ENCODE results near the gene IFNA6.

IFNA6 gene

GRCh38 chr9:21322911-21323461 lies 27.7 kb downstream of the IFNA6 start:
- H3K4me3 ChIP-seq (ENCODE audit: low read depth, low read length): no peak overlapping the region
- H3K9me3 ChIP-seq (ENCODE audit: control insufficient read depth, insufficient read depth, low read depth, low read length): no peaks in the 10 kb centered on the region
- no peaks in the 10 kb centered on the region for H3K4me1 ChIP-seq (ENCODE audit: control insufficient read depth, insufficient read depth, low read length)
- ChIA-PET CTCF (interaction anchor here (0.9 to 6.1 kb wide), 9 partner anchors 69 to 984 kb away, joined by 3 to 64 read pairs (median 8); no protein-coding TSS in a partner anchor), POLR2A (no interaction called here)
- no peak overlapping the region for H3K27ac ChIP-seq (ENCODE audit: extremely low read depth, low read depth, low read length)
- TF ChIP-seq ZNF623 (tag by site-specific recombination; IDR thresholded peaks at IDR 0.05) (no peak), PRDM1 (tag by site-specific recombination; IDR thresholded peaks at IDR 0.05) (no peak), ZNF433 (tag by site-specific recombination; IDR thresholded peaks at IDR 0.05; ENCODE audit: low read depth) (no peak), ZNF2 (tag by site-specific recombination; IDR thresholded peaks at IDR 0.05) (no peak), ZNF416 (tag by site-specific recombination; IDR thresholded peaks at IDR 0.05) (no peak), GFI1B (tag by site-specific recombination; IDR thresholded peaks at IDR 0.05) (no peak), YY1 (tag by site-specific recombination; IDR thresholded peaks at IDR 0.05) (no peak), ZNF202 (tag by site-specific recombination; IDR thresholded peaks at IDR 0.05; ENCODE audit: borderline replicate concordance) (no peak), GLIS1 (tag by site-specific recombination; IDR thresholded peaks at IDR 0.05) (no peak), ZNF239 (tag by site-specific recombination; IDR thresholded peaks at IDR 0.05) (no peak), ZNF596 (tag by site-specific recombination; IDR thresholded peaks at IDR 0.05) (no peak), ZNF362 (tag by site-specific recombination; IDR thresholded peaks at IDR 0.05) (no peak), ZNF146 (tag by site-specific recombination; IDR thresholded peaks at IDR 0.05) (no peak), ZNF580 (tag by site-specific recombination; IDR thresholded peaks at IDR 0.05) (no peak), ZNF76 (tag by site-specific recombination; IDR thresholded peaks at IDR 0.05; ENCODE audit: borderline replicate concordance, low read depth) (no peak), ZBTB1 (tag by site-specific recombination; IDR thresholded peaks at IDR 0.05) (no peak)
- TF ChIP-seq, protein P1, sequence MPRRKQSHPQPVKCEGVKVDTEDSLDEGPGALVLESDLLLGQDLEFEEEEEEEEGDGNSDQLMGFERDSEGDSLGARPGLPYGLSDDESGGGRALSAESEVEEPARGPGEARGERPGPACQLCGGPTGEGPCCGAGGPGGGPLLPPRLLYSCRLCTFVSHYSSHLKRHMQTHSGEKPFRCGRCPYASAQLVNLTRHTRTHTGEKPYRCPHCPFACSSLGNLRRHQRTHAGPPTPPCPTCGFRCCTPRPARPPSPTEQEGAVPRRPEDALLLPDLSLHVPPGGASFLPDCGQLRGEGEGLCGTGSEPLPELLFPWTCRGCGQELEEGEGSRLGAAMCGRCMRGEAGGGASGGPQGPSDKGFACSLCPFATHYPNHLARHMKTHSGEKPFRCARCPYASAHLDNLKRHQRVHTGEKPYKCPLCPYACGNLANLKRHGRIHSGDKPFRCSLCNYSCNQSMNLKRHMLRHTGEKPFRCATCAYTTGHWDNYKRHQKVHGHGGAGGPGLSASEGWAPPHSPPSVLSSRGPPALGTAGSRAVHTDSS (tag by site-specific recombination; IDR thresholded peaks at IDR 0.05): no peak
- TF ChIP-seq, protein P2, sequence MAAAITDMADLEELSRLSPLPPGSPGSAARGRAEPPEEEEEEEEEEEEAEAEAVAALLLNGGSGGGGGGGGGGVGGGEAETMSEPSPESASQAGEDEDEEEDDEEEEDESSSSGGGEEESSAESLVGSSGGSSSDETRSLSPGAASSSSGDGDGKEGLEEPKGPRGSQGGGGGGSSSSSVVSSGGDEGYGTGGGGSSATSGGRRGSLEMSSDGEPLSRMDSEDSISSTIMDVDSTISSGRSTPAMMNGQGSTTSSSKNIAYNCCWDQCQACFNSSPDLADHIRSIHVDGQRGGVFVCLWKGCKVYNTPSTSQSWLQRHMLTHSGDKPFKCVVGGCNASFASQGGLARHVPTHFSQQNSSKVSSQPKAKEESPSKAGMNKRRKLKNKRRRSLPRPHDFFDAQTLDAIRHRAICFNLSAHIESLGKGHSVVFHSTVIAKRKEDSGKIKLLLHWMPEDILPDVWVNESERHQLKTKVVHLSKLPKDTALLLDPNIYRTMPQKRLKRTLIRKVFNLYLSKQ (tag by site-specific recombination; IDR thresholded peaks at IDR 0.05; ENCODE audit: borderline replicate concordance): no peak
- TF ChIP-seq, protein P3, sequence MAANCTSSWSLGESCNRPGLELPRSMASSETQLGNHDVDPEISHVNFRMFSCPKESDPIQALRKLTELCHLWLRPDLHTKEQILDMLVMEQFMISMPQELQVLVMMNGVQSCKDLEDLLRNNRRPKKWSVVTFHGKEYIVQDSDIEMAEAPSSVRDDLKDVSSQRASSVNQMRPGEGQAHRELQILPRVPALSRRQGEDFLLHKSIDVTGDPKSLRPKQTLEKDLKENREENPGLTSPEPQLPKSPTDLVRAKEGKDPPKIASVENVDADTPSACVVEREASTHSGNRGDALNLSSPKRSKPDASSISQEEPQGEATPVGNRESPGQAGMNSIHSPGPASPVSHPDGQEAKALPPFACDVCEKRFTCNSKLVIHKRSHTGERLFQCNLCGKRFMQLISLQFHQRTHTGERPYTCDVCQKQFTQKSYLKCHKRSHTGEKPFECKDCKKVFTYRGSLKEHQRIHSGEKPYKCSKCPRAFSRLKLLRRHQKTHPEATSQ (tag by site-specific recombination; IDR thresholded peaks at IDR 0.05): no peak
- TF ChIP-seq, protein P4, sequence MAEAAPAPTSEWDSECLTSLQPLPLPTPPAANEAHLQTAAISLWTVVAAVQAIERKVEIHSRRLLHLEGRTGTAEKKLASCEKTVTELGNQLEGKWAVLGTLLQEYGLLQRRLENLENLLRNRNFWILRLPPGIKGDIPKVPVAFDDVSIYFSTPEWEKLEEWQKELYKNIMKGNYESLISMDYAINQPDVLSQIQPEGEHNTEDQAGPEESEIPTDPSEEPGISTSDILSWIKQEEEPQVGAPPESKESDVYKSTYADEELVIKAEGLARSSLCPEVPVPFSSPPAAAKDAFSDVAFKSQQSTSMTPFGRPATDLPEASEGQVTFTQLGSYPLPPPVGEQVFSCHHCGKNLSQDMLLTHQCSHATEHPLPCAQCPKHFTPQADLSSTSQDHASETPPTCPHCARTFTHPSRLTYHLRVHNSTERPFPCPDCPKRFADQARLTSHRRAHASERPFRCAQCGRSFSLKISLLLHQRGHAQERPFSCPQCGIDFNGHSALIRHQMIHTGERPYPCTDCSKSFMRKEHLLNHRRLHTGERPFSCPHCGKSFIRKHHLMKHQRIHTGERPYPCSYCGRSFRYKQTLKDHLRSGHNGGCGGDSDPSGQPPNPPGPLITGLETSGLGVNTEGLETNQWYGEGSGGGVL (tag by site-specific recombination; IDR thresholded peaks at IDR 0.05): no peak
- peaks cover 0 to 32% of the 10 kb centered on the region in 2 experiments; a peak in 1 of 3 replicates for H3K36me3 ChIP-seq (ENCODE audit: control insufficient read depth in 2 of 2, insufficient read depth in 1 of 2, low read length in 2 of 2)

Measured in HEK293 (cell line).